Measurements from ENCODE around the gene PTPRM. TPM values are rescaled to one million over a fixed set of nuclear protein-coding genes. Genes with fewer than 3 reads are reported as not detected.

Gene PTPRM
- total RNA-seq, 1 experiment from 2014 or later: 14.5 TPM

GRCh38 chr18:7786569-7786968 lies 219.5 kb downstream of the PTPRM start:
- CTCF ChIA-PET: no interaction called here
- H3K36me3 ChIP-seq (ENCODE audit: control insufficient read depth in 1 of 2, insufficient read depth in 2 of 2, low read length in 2 of 2): no peaks in the 10 kb centered on the region
- no peaks in the 10 kb centered on the region for H3K4me1 ChIP-seq (ENCODE audit: control insufficient read depth in 1 of 2, insufficient read depth in 2 of 2, low read length in 2 of 2)
- H3K9ac ChIP-seq (ENCODE audit: low read length): no peak overlapping the region
- ATAC-seq (no peak), DNase-seq (ENCODE audit: low read depth, low spot score) (no peak)
- H3K9me2 ChIP-seq (ENCODE audit: insufficient read depth): no peaks in the 10 kb centered on the region
- intact Hi-C loops (cut with micrococcal nuclease): no loop called here
- RAD21 ChIA-PET (ENCODE audit: low non-redundant PET in 1 of 2, low total read pairs in 2 of 2, uncharacterized antibody in 2 of 2, unreplicated experiment in 2 of 2): no interaction called here
- H3K4me2 ChIP-seq (ENCODE audit: low read length): no peak overlapping the region
- no peaks in the 10 kb centered on the region for H3K9me3 ChIP-seq (ENCODE audit: control insufficient read depth in 1 of 2, insufficient read depth in 1 of 2, low read depth in 1 of 2, low read length in 2 of 2)
- no peak overlapping the region for H2AFZ ChIP-seq (ENCODE audit: low read depth, low read length, poor library complexity, severe bottlenecking)
- BruUV-seq (replicated peaks): no TSS peak
- H3K27ac ChIP-seq (ENCODE audit: low read depth, low read length): no peak overlapping the region
- TF ChIP-seq MAX (IDR thresholded peaks at IDR 0.05): no peak
- TF ChIP-seq EZH2 (IDR thresholded peaks at IDR 0.05): no peak
- no peak for TF ChIP-seq CTCF (IDR thresholded peaks at IDR 0.05 in 2 of 3, conservative IDR thresholded peaks at IDR 0.05 in 1 of 3; ENCODE audit: borderline replicate concordance in 1 of 3, insufficient read depth in 1 of 3, low read depth in 2 of 3, low read length in 2 of 3)
- no peak for TF ChIP-seq ZFX (IDR thresholded peaks at IDR 0.05)
- TF ChIP-seq CEBPB (IDR thresholded peaks at IDR 0.05; ENCODE audit: low read depth): no peak
- TF ChIP-seq TCF7L2 (IDR thresholded peaks at IDR 0.05; ENCODE audit: borderline replicate concordance, extremely low read depth, insufficient read depth, insufficient read length): no peak
- TF ChIP-seq FOSL1 (IDR thresholded peaks at IDR 0.05; ENCODE audit: low read depth): no peak
- no peak for TF ChIP-seq EZH2phosphoT487 (IDR thresholded peaks at IDR 0.05; ENCODE audit: borderline replicate concordance)
- TF ChIP-seq ZBTB33 (IDR thresholded peaks at IDR 0.05; ENCODE audit: extremely low read depth, insufficient replicate concordance, low read length): no peak
- no peak for TF ChIP-seq POLR2A (IDR thresholded peaks at IDR 0.05; ENCODE audit: borderline replicate concordance, extremely low read depth, insufficient read depth, insufficient read length)
- no peak for TF ChIP-seq RAD21 (IDR thresholded peaks at IDR 0.05; ENCODE audit: low read depth)
- no peak for TF ChIP-seq SIN3A (IDR thresholded peaks at IDR 0.05; ENCODE audit: low read depth)
- no peak overlapping the region for H3K4me3 ChIP-seq (replicated peaks in 1 of 2; ENCODE audit: low read depth in 1 of 2, low read length in 2 of 2)
- no peaks in the 10 kb centered on the region for H4K20me1 ChIP-seq (ENCODE audit: insufficient read depth)
- H3K27me3 ChIP-seq (ENCODE audit: insufficient read depth, low read length): no peaks in the 10 kb centered on the region
- POLR2A ChIA-PET: no interaction called here
- no peaks in the 10 kb centered on the region for H3K79me2 ChIP-seq (ENCODE audit: insufficient read depth, low read length)

Measured in HCT116 (cell line).